Measurements from ENCODE around the gene ZNF474.

The ZNF474 gene

DNA sequence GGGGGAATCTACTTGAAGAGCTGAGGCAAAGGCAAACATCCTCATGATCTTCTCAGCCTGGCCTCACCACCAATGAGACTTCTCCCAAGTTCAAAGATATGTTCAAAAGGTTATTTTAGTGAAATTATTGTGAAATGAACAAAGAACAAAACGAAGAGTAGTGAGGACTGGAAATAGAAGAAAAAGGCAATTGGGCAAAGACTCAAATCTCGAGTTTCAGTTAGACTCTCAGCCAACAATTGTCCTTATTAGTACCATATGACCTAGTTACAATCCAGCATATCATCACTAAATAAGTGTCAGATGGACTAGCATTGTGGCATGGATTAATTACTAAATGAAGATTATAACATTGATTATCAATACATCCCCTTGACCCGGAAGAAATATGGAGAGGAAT, 9.0 kb downstream of the ZNF474 start:
- DNase-seq (ENCODE audit: low spot score), result no peak
- TF ChIP-seq, protein P1, sequence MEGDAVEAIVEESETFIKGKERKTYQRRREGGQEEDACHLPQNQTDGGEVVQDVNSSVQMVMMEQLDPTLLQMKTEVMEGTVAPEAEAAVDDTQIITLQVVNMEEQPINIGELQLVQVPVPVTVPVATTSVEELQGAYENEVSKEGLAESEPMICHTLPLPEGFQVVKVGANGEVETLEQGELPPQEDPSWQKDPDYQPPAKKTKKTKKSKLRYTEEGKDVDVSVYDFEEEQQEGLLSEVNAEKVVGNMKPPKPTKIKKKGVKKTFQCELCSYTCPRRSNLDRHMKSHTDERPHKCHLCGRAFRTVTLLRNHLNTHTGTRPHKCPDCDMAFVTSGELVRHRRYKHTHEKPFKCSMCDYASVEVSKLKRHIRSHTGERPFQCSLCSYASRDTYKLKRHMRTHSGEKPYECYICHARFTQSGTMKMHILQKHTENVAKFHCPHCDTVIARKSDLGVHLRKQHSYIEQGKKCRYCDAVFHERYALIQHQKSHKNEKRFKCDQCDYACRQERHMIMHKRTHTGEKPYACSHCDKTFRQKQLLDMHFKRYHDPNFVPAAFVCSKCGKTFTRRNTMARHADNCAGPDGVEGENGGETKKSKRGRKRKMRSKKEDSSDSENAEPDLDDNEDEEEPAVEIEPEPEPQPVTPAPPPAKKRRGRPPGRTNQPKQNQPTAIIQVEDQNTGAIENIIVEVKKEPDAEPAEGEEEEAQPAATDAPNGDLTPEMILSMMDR (IDR thresholded peaks at IDR 0.05; ENCODE audit: borderline replicate concordance, control extremely low read depth, extremely low read depth, insufficient read depth, missing control alignments), result no peak
- in situ Hi-C loops (cut with MboI; ENCODE audit: low sequenced_read_pairs, unreplicated experiment), result no loop called here

DNA sequence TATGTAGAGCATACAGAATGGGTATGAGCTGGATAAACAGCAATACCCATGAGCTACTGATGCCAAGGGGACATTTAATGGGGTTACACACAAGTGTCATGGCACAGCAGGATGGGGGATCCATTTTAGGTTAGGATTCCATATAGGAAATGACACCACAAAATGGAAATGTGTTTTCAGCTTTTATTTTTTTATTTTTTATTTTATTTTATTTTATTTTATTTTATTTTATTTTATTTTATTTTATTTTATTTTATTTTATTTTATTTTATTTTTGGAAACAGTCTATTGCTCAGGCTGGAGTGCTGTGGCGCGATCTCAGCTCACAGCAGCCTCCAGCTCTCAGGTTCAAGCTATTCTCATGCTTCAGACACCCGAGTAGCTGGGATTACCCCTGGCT, 11.6 kb downstream of the ZNF474 start:
- in situ Hi-C loops (cut with MboI; ENCODE audit: low sequenced_read_pairs, unreplicated experiment), result no loop called here
- no peak for DNase-seq (ENCODE audit: low spot score)
- TF ChIP-seq, protein P1 (IDR thresholded peaks at IDR 0.05; ENCODE audit: borderline replicate concordance, control extremely low read depth, extremely low read depth, insufficient read depth, missing control alignments), result no peak

DNA sequence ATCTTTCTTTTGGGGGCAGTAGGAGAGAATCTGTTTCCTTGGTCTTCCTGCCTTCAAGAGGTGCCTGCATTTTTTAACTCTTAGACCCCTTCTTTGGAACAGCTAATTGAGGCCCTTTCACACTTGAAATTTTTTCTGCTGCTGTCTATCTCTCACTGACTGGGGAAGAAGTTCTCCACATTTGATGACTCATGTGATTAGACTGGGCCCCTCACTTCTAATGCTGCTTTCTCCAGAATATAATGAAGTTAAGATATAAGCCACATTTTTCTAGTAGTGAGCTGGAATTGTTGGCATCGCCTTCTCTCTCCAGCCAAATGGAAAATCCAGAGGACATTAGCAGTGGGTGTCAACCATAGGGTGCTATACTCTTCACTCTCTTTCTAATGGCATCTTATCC, 12.4 kb downstream of the ZNF474 start:
- in situ Hi-C loops (cut with MboI; ENCODE audit: low sequenced_read_pairs, unreplicated experiment), result no loop called here

DNA sequence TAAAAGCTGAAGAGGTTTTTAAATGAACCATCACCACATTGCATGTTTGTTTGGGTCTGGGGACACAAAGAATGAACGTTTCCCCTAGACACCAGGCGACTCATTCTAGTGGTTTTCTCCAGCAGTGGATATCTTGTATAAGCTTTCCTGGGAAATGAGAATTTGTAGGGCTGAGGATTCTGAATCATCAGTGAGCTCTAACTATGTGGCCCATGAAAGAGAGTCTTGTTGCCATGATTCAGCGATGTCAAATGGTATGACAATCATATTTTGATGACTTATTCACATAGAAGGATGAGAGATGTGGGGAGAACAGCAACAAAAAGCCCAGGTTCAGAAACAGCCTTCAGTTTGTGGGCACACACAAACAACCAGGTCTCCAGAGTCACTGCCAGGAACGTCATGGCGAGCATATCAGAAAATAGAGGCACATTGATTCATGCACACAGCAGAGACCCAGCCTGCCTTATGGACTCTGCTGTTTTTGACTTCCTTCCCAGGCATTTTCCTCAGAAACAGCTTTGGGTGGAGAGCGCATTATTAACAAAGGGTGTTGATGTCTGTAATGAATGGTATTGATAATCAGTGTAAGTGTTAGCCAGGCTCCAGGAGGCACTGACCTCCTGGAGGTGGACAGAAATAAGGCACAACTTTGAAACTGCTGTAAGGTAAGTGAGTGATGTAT, 13.3 kb downstream of the ZNF474 start:
- TF ChIP-seq, protein P1 (IDR thresholded peaks at IDR 0.05; ENCODE audit: borderline replicate concordance, control extremely low read depth, extremely low read depth, insufficient read depth, missing control alignments), result no peak
- in situ Hi-C loops (cut with MboI; ENCODE audit: low sequenced_read_pairs, unreplicated experiment), result no loop called here
- no peak for DNase-seq (ENCODE audit: low spot score)

More for the DNA sequence above, 12.4 kb downstream of the ZNF474 start:
- TF ChIP-seq, protein P1 (IDR thresholded peaks at IDR 0.05; ENCODE audit: borderline replicate concordance, control extremely low read depth, extremely low read depth, insufficient read depth, missing control alignments), result no peak
- no peak for DNase-seq (ENCODE audit: low spot score)

DNA sequence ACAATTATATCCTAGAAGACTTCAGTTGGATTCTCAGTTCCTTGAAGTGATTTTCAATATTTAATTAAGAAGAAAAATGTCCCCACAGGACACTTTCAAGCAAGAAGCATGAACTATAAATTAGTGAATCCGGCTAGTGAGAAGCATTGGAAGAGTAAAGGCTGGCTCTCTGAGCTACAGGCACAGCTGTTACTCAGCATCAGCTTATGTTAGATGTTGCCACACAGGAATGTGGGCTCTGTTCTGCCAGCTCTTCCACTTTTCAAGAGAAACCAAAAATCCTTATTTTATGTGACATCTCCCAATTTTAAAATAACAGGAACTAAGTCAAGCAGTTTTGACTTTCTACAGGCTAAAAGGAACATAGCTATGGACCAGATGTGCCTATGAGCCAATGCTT, 14.9 kb downstream of the ZNF474 start:
- TF ChIP-seq, protein P1 (IDR thresholded peaks at IDR 0.05; ENCODE audit: borderline replicate concordance, control extremely low read depth, extremely low read depth, insufficient read depth, missing control alignments), result no peak
- DNase-seq (ENCODE audit: low spot score), result no peak
- in situ Hi-C loops (cut with MboI; ENCODE audit: low sequenced_read_pairs, unreplicated experiment), result no loop called here

DNA sequence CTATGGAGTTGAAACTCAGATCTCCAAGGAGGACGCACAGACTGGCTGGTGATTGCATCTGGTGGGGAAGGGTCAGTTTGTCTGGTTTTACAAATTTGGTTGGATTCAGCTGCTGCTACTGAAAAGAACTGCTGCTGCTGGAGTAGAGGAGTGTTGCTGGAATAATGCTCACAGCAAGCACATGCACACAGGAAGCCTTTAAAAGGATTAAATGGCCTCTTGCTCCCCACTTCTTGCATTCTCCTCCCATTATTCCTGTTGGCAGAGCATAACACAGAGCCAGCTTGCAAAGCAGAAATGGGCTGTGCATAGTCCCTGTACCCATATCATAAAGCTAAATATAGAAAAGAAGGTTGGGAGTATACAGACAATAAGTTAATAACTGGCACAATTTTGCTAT, 16.6 kb downstream of the ZNF474 start:
- in situ Hi-C loops (cut with MboI; ENCODE audit: low sequenced_read_pairs, unreplicated experiment), result no loop called here
- TF ChIP-seq, protein P1 (IDR thresholded peaks at IDR 0.05; ENCODE audit: borderline replicate concordance, control extremely low read depth, extremely low read depth, insufficient read depth, missing control alignments), result no peak
- no peak for DNase-seq (ENCODE audit: low spot score)

Data from GM13976 (cell line).